Lower lobe of right lung (tissue), 2 donors: Measurements from ENCODE around the gene POSTN. TPM values are rescaled to one million over a fixed set of nuclear protein-coding genes. Genes with fewer than 3 reads are reported as not detected.

ENCODE experiments used
- ATAC-seq, 2 donors: fragments of 200-7000 bp; cut with Tn5 transposase; one replicate each; pipeline ENCODE4 v1.9.1; 2020 to 2022; ENCODE audit warnings: mild to moderate bottlenecking in 2 of 2, moderate library complexity in 2 of 2
- DNase-seq: peaks from one replicate; pipeline ENCODE4 v3.0.0-alpha.2; 2020
- H3K27ac ChIP-seq: fragments of 200-600 bp; one replicate; pipeline ENCODE4 v1.8.0; 2022
- H3K27me3 ChIP-seq: fragments of 200-600 bp; one replicate; pipeline ENCODE4 v1.8.0; 2022; ENCODE audit warnings: low read depth
- H3K36me3 ChIP-seq: fragments of 200-600 bp; one replicate; pipeline ENCODE4 v1.8.0; 2022; ENCODE audit warnings: mild to moderate bottlenecking
- H3K4me1 ChIP-seq: fragments of 200-600 bp; one replicate; pipeline ENCODE4 v1.8.0; 2022
- H3K4me3 ChIP-seq: fragments of 200-600 bp; one replicate; pipeline ENCODE4 v1.8.0; 2022; ENCODE audit warnings: mild to moderate bottlenecking
- H3K9me3 ChIP-seq: fragments of 200-600 bp; one replicate; pipeline ENCODE4 v1.8.0; 2022
- CTCF ChIP-seq: fragments of 200-600 bp; IDR thresholded peaks from one replicate; pipeline ENCODE4 v1.8.0; 2022; ENCODE audit warnings: antibody characterized with exemption, mild to moderate bottlenecking
- intact Hi-C: fragments of 100-400 bp; cut with DNase I; formaldehyde crosslinking; loops from one replicate; pipeline ENCODE4 v1.11.0; 2022
- total RNA-seq: library from RNA; stranded (reverse); fragmentation: NEBNext Ultra II Directional; extraction: Animal tissue kit (Norgen Biotek cat#: 25700); gene quantifications from one replicate; pipeline ENCODE4 v1.2.1, GENCODE V29; 2021
- donor health status: DM: no; HTN: yes; CAD: no; lungs with severe emphysema.

Gene POSTN
- total RNA-seq, 1 donor from 2014 or later = 14.5 TPM

DNA sequence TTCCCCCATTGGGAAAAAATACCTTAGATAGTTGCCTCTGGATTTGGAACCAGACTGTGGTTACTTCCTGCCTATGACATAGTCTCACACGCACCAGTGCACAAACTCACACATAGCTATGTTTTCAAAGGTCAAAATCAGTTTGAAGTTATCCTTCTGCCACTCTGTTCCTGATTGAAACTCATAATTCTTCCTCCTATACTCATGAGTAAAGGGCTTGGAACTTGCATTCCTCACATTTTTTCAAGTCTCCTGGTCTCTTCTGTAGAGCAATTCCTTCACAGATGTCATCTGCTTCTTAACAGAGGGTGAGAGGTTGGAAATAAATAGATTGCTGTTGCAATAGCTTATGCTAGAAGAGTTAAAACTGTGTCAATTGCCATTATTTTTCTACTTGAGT lies 18.6 kb upstream of the POSTN start:
- no peak overlapping the region for H3K4me3 ChIP-seq
- DNase-seq = no peak
- H3K9me3 ChIP-seq = no peaks in the 10 kb centered on the region
- H3K36me3 ChIP-seq = no peaks in the 10 kb centered on the region
- ATAC-seq = no peak
- intact Hi-C loops = no loop called here
- H3K4me1 ChIP-seq = no peaks in the 10 kb centered on the region
- no peak overlapping the region for H3K27ac ChIP-seq
- no peaks in the 10 kb centered on the region for H3K27me3 ChIP-seq
- no peak for TF ChIP-seq CTCF

- Histone ChIP-seq H3K27me3 (no peaks in the 10 kb centered on the region), H3K9me3 (no peaks in the 10 kb centered on the region), H3K4me3 (no peak overlapping the region), H3K27ac (no peak overlapping the region), H3K36me3 (no peaks in the 10 kb centered on the region), H3K4me1 (no peaks in the 10 kb centered on the region)
- TF ChIP-seq CTCF = no peak
- DNase-seq = no peak
- no peak for ATAC-seq
- intact Hi-C loops = no loop called here
Measured at GRCh38 chr13:37616131-37616530, 17.6 kb upstream of the POSTN start.

GRCh38 chr13:37615276-37615675 lies 16.7 kb upstream of the POSTN start:
- DNase-seq = no peak
- H3K36me3 ChIP-seq = no peaks in the 10 kb centered on the region
- no peak for TF ChIP-seq CTCF

GRCh38 chr13:37613638-37614037 lies 15.1 kb upstream of the POSTN start:
- intact Hi-C loops = no loop called here

More at GRCh38 chr13:37615276-37615675, 16.7 kb upstream of the POSTN start:
- Histone ChIP-seq H3K4me3 (no peak overlapping the region), H3K27me3 (no peaks in the 10 kb centered on the region), H3K27ac (no peak overlapping the region), H3K4me1 (no peaks in the 10 kb centered on the region), H3K9me3 (no peaks in the 10 kb centered on the region)
- intact Hi-C loops = no loop called here
- ATAC-seq = no peak

GRCh38 chr13:37613236-37613635 lies 14.7 kb upstream of the POSTN start:
- no peak overlapping the region for H3K27ac ChIP-seq

More at GRCh38 chr13:37613638-37614037, 15.1 kb upstream of the POSTN start:
- no peak for TF ChIP-seq CTCF
- no peaks in the 10 kb centered on the region for H3K4me1 ChIP-seq
- ATAC-seq (no peak), DNase-seq (no peak)
- H3K36me3 ChIP-seq = no peaks in the 10 kb centered on the region
- H3K27ac ChIP-seq = no peak overlapping the region
- H3K27me3 ChIP-seq = no peaks in the 10 kb centered on the region
- H3K4me3 ChIP-seq = no peak overlapping the region
- no peaks in the 10 kb centered on the region for H3K9me3 ChIP-seq

More at GRCh38 chr13:37613236-37613635, 14.7 kb upstream of the POSTN start:
- ATAC-seq (no peak), DNase-seq (no peak)
- intact Hi-C loops = no loop called here
- no peak for TF ChIP-seq CTCF
- Histone ChIP-seq H3K4me3 (no peak overlapping the region), H3K4me1 (no peaks in the 10 kb centered on the region), H3K9me3 (no peaks in the 10 kb centered on the region), H3K36me3 (no peaks in the 10 kb centered on the region), H3K27me3 (no peaks in the 10 kb centered on the region)
